PC-9 (cell line): ENCODE data around the gene ANO7. TPM values are rescaled to one million over a fixed set of nuclear protein-coding genes. Genes with fewer than 3 reads are reported as not detected.

Source experiments
- BruUV-seq: library from RNA; stranded (reverse); fragments of 400-500 nt; replicated peaks from 2 replicates; lab custom pipeline; 2021; lab: Mats Ljungman, UMichigan
- CTCF ChIA-PET: fragments of 300-600 bp; sonication (Branson Sonifier 250); formaldehyde crosslinking; loops from one replicate; lab custom pipeline; 2022; ENCODE audit warnings: antibody characterized with exemption; lab: Charles Lee
- POLR2A ChIA-PET: fragments of 300-600 bp; sonication (Branson Sonifier 250); formaldehyde crosslinking; loops from one replicate; lab custom pipeline; 2022; ENCODE audit warnings: antibody characterized with exemption; ENCODE audit not compliant: unreplicated experiment; lab: Charles Lee
- DNase-seq, 2 experiments: peaks; one replicate each; pipeline versions ENCODE4 v3.0.0 to v3.0.0-alpha.2; 2015 to 2022; ENCODE audit warnings: mixed read lengths in 1 of 2
- H2AFZ ChIP-seq: fragments of 200-600 bp; sonication (generic); 2 replicates; pipeline ENCODE4 v1.8.1; 2017; ENCODE audit warnings: antibody characterized with exemption
- H3F3A ChIP-seq: fragments of 200-600 bp; sonication (generic); 2 replicates; pipeline ENCODE4 v1.8.1; 2017; ENCODE audit warnings: antibody characterized with exemption, mild to moderate bottlenecking, low read depth; ENCODE audit not compliant: insufficient read depth
- H3K27ac ChIP-seq: fragments of 200-600 bp; sonication (generic); 2 replicates; pipeline ENCODE4 v1.6.1; 2016; ENCODE audit warnings: mixed run types
- H3K27me3 ChIP-seq: fragments of 200-600 bp; sonication (generic); 2 replicates; pipeline ENCODE4 v1.6.1; 2016; ENCODE audit warnings: low read depth, mixed run types; ENCODE audit not compliant: insufficient read depth
- H3K36me3 ChIP-seq: fragments of 200-600 bp; sonication (generic); 2 replicates; pipeline ENCODE4 v1.6.1; 2016; ENCODE audit warnings: low read depth, mixed run types
- H3K4me1 ChIP-seq: fragments of 200-600 bp; sonication (generic); replicated peaks from 2 replicates; pipeline ENCODE4 v1.6.1; 2016; ENCODE audit warnings: mixed run types; ENCODE audit not compliant: insufficient read depth
- H3K4me2 ChIP-seq: fragments of 200-600 bp; sonication (generic); 2 replicates; pipeline ENCODE4 v1.6.1; 2017; ENCODE audit warnings: mixed run types
- H3K4me3 ChIP-seq: fragments of 200-600 bp; sonication (generic); 2 replicates; pipeline ENCODE4 v1.6.1; 2016; ENCODE audit warnings: mixed run types
- H3K79me2 ChIP-seq: fragments of 200-600 bp; sonication (generic); 2 replicates; pipeline ENCODE4 v1.6.1; 2017; ENCODE audit warnings: low read depth, mixed run types
- H3K9me2 ChIP-seq: fragments of 200-600 bp; sonication (generic); 2 replicates; pipeline ENCODE4 v1.8.1; 2017; ENCODE audit warnings: mild to moderate bottlenecking; ENCODE audit not compliant: insufficient read depth
- H3K9me3 ChIP-seq: fragments of 200-600 bp; sonication (generic); 2 replicates; pipeline ENCODE4 v1.8.1; 2016; ENCODE audit warnings: low read depth; ENCODE audit not compliant: insufficient read depth
- H4K20me1 ChIP-seq: fragments of 200-600 bp; sonication (generic); 2 replicates; pipeline ENCODE4 v1.8.1; 2017; ENCODE audit not compliant: insufficient read depth
- EZH2 ChIP-seq: fragments of 200-600 bp; sonication (generic); IDR thresholded peaks from 2 replicates; pipeline ENCODE4 v1.8.0; 2017; ENCODE audit warnings: antibody characterized with exemption, low read depth
- intact Hi-C: fragments of 100-400 bp; cut with micrococcal nuclease; formaldehyde crosslinking; loops from one replicate; pipeline ENCODE4 v1.10.0; 2022; ENCODE audit not compliant: unreplicated experiment
- total RNA-seq: library from RNA; stranded (reverse); gene quantifications from 2 replicates; pipeline ENCODE4 v1.2.3, GENCODE V29; 2021
- TF ChIP-seq, protein P1 (sequence below): fragments of 200-600 bp; sonication (generic); conservative IDR thresholded peaks from 2 replicates; pipeline ENCODE4 v1.6.1; 2017; ENCODE audit warnings: mixed run types, antibody characterized with exemption, mild to moderate bottlenecking, moderate library complexity

Gene ANO7
- total RNA-seq, 1 experiment from 2014 or later = 6.5 TPM

DNA sequence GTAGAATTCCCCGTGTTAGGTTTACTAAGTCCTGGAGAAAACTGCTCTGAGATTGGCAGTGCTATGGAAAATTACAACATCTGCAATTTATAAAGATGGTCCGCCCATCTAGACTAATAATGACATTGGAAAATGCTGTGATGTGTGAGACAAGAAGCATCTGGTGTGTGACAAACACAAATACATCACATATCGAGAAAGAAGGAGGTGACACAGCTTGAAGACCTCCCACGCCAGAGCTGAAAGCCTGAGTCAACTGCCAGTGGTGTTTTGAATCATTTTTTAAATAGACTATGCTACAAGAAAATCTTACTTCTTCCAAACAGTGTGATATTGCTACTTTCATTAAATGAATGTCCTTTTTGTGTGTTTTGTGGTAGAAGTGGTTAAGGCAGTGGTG lies 8.6 kb upstream of the ANO7 start:
- no peak overlapping the region for H2AFZ ChIP-seq
- POLR2A ChIA-PET = no interaction called here
- H3K4me3 ChIP-seq = no peak overlapping the region
- no peaks in the 10 kb centered on the region for H3K4me1 ChIP-seq
- BruUV-seq = no TSS peak
- intact Hi-C loops = no loop called here
- H3K79me2 ChIP-seq = no peaks in the 10 kb centered on the region
- H3K4me2 ChIP-seq = no peak overlapping the region
- H3F3A ChIP-seq = peaks cover 4% of the 10 kb centered on the region; the same call in 1 of the 2 replicates
- no peak for TF ChIP-seq EZH2
- TF ChIP-seq, protein P1, sequence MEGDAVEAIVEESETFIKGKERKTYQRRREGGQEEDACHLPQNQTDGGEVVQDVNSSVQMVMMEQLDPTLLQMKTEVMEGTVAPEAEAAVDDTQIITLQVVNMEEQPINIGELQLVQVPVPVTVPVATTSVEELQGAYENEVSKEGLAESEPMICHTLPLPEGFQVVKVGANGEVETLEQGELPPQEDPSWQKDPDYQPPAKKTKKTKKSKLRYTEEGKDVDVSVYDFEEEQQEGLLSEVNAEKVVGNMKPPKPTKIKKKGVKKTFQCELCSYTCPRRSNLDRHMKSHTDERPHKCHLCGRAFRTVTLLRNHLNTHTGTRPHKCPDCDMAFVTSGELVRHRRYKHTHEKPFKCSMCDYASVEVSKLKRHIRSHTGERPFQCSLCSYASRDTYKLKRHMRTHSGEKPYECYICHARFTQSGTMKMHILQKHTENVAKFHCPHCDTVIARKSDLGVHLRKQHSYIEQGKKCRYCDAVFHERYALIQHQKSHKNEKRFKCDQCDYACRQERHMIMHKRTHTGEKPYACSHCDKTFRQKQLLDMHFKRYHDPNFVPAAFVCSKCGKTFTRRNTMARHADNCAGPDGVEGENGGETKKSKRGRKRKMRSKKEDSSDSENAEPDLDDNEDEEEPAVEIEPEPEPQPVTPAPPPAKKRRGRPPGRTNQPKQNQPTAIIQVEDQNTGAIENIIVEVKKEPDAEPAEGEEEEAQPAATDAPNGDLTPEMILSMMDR = no peak
- no peak overlapping the region for H3K27ac ChIP-seq
- peak in 1 of 2 experiments; percentile 31 for DNase-seq
- 0 out of 2 replicates have a peak, but pooled peaks cover 6% of the 10 kb centered on the region for H3K36me3 ChIP-seq
- no peaks in the 10 kb centered on the region for H3K9me2 ChIP-seq
- H3K27me3 ChIP-seq = no peaks in the 10 kb centered on the region
- CTCF ChIA-PET = no interaction called here
- H3K9me3 ChIP-seq = no peaks in the 10 kb centered on the region
- no peaks in the 10 kb centered on the region for H4K20me1 ChIP-seq

- H3K4me3 ChIP-seq = no peak overlapping the region
- H3K27ac ChIP-seq = no peak overlapping the region
- no peaks in the 10 kb centered on the region for H3K9me2 ChIP-seq
- H3K36me3 ChIP-seq = 0 out of 2 replicates have a peak, but pooled peaks cover 6% of the 10 kb centered on the region
- peaks cover 4% of the 10 kb centered on the region; the same call in 1 of the 2 replicates for H3F3A ChIP-seq
- ChIA-PET CTCF (interaction anchor here (0.7 kb wide), 1 partner anchor 251 kb away, joined by 3 read pairs; no protein-coding TSS in a partner anchor), POLR2A (no interaction called here)
- no peaks in the 10 kb centered on the region for H3K79me2 ChIP-seq
- no peaks in the 10 kb centered on the region for H4K20me1 ChIP-seq
- TF ChIP-seq, protein P1 = no peak
- no peak for TF ChIP-seq EZH2
- H3K9me3 ChIP-seq = no peaks in the 10 kb centered on the region
- no TSS peak for BruUV-seq
- H2AFZ ChIP-seq = no peak overlapping the region
- intact Hi-C loops = no loop called here
- H3K4me1 ChIP-seq = no peaks in the 10 kb centered on the region
- peak in 1 of 2 experiments; percentile 26 for DNase-seq
- no peaks in the 10 kb centered on the region for H3K27me3 ChIP-seq
- no peak overlapping the region for H3K4me2 ChIP-seq
These were observed 8.0 kb upstream of the ANO7 start for GRCh38 chr2:241180495-241180894.

- H3K27ac ChIP-seq = no peak overlapping the region
- H3K9me2 ChIP-seq = no peaks in the 10 kb centered on the region
- H3F3A ChIP-seq = peaks cover 4% of the 10 kb centered on the region; the same call in 1 of the 2 replicates
- H3K4me3 ChIP-seq = no peak overlapping the region
- H3K4me2 ChIP-seq = no peak overlapping the region
- TF ChIP-seq, protein P1 = no peak
- intact Hi-C loops = no loop called here
- H4K20me1 ChIP-seq = no peaks in the 10 kb centered on the region
- H3K36me3 ChIP-seq = 0 out of 2 replicates have a peak, but pooled peaks cover 6% of the 10 kb centered on the region
- no peaks in the 10 kb centered on the region for H3K27me3 ChIP-seq
- H2AFZ ChIP-seq = no peak overlapping the region
- H3K9me3 ChIP-seq = no peaks in the 10 kb centered on the region
- POLR2A ChIA-PET = no interaction called here
- H3K4me1 ChIP-seq = no peaks in the 10 kb centered on the region
- H3K79me2 ChIP-seq = no peaks in the 10 kb centered on the region
- no peak for DNase-seq
- CTCF ChIA-PET = interaction anchor here (0.6 kb wide), 1 partner anchor 262 kb away, joined by 6 read pairs; no protein-coding TSS in a partner anchor
- no TSS peak for BruUV-seq
These were observed 6.4 kb upstream of the ANO7 start for GRCh38 chr2:241182126-241182525.
